AG10803 (cell line): ENCODE data around the gene PNMA8B.

Experiments
- DNase-seq: peaks from one replicate; pipeline ENCODE4 v3.0.0; 2010; ENCODE audit warnings: low read depth
- H3K4me3 ChIP-seq: 2 replicates; pipeline ENCODE4 v1.5.1; 2011; ENCODE audit warnings: mild to moderate bottlenecking, low read length, control low read depth
- CTCF ChIP-seq: conservative IDR thresholded peaks from 2 replicates; pipeline ENCODE4 v1.5.1; 2011; ENCODE audit warnings: mild to moderate bottlenecking, low read length, control low read depth, inconsistent platforms

PNMA8B gene

GRCh38 chr19:46472592-46472991 is 23.1 kb downstream of the PNMA8B start:
- no peak for DNase-seq
- no peak for TF ChIP-seq CTCF
- H3K4me3 ChIP-seq: no peak overlapping the region

GRCh38 chr19:46471811-46472543 is 23.7 kb downstream of the PNMA8B start:
- H3K4me3 ChIP-seq: peak overlapping the region; percentile 39
- no peak for TF ChIP-seq CTCF
- DNase-seq: no peak

DNA sequence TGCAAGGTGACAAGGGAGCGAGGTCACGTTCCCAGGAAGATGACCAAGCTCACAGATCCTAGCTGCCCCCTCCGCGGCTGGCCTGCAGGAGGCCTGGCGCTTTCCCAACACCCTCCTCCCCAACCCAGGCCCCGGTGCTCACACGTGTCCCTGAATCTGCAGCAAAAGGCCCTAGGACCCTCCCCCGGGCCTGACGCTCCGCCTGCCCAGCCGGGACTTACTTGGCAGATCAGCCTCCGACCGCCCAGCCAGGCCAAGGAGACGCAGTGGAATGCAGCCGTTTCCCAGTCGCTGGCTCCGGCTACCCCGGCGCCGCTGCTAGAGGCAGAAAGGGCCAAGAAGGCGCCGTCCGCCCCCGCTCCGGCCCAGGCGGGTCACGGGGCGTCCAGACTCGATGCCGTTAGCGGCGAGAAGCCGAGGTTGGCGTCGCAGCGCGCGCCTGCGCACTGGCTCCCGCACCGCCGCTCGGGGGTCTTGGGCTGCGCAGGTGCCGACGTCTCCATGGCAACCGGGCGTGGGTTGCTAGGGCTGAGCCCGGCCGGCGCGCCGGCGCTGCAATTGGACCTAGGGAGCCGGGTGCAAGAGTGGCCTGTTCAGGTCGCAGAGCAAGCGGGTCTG is 24.4 kb downstream of the PNMA8B start, which contains the start of gene PNMA8A:
TSS of gene PNMA8A (minus strand) at position 448 of the 618 bp plus-strand sequence. CDS start 528 bp downstream, outside the sequence.
- DNase-seq: peak; percentile 60
- peak within 1 kb of the TSS; percentile 39 for H3K4me3 ChIP-seq
- TF ChIP-seq CTCF: peak; percentile 17

DNA sequence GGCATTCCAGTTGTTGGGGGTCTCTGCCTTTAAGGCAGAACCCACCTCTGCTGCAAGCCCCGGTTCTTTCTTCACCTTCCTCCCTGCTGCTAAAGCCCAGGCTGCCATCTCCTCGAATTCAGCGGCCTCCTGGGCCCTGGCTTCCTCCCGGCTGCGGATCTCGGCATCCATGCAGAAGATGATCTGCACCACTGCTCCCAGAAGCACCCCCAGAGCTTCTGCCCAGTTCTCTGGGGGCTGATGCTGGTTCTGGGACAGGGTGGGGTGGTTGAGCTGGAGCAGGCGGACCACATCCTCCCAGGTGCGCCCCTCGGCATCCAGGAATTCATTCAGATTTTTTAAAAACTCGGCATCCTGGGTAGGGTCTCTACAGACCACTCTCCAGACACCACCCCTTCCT is 25.3 kb downstream of the PNMA8B start:
- no peak overlapping the region for H3K4me3 ChIP-seq
- TF ChIP-seq CTCF: no peak
- DNase-seq: no peak

DNA sequence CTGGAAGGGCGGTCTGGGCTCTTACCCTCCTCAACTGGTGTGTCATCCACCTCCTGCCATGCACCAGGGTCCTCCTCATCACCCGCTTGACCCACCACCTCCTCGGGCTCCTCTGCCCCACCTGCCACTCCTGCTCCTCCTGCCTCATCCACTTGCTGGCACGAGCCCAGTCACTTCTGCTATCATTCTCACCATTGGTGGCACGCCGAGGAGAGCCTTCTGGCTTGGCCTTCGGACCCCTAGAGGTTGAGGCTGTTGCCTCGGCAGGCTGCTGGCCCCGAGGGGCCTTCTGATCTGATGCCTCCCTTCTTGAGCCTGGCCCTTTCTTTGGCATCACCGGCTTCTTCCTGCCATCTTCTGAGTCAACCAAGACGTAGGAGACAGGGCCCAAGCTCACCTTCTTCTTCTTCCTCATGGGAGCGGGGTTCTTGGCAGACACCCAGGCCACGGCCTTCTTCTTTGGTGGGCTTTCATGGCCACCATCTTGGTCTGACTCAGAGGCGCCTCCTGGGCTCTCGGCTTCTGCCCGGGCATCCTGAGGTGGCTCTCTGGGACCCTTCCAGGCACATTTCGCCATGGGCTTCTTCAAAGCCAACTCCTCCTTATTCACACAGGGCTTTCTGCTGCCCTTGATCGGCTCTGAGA is 26.0 kb downstream of the PNMA8B start:
- no peak for TF ChIP-seq CTCF
- no peak overlapping the region for H3K4me3 ChIP-seq
- no peak for DNase-seq

- peak; percentile 82 for DNase-seq
- no peak overlapping the region for H3K4me3 ChIP-seq
- no peak for TF ChIP-seq CTCF
These were observed 29.0 kb downstream of the PNMA8B start for GRCh38 chr19:46466536-46467196.
